Breast epithelium (tissue), 3 donors: ENCODE measurements around the gene LIPT2.

ENCODE experiments used
- CTCF ChIP-seq, 3 donors: fragments of 450-650 bp; IDR thresholded peaks; one replicate each; pipeline ENCODE4 v1.5.1; 2016 to 2017; ENCODE audit warnings: antibody characterized with exemption in 3 of 3, mild to moderate bottlenecking in 3 of 3, moderate library complexity in 3 of 3
- POLR2AphosphoS5 ChIP-seq, 3 donors: sonication (generic); formaldehyde crosslinking; IDR thresholded peaks; one replicate each; pipeline ENCODE4 v1.6.1; 2017; ENCODE audit warnings: antibody characterized with exemption in 3 of 3

GRCh38 chr11:74506823-74507222 is 13.3 kb upstream of the LIPT2 start:
- TF ChIP-seq CTCF (IDR thresholded peaks at IDR 0.05), result no peak
- no peak for TF ChIP-seq POLR2AphosphoS5 (IDR thresholded peaks at IDR 0.05)
